ENCODE results near the gene OR2A14. TPM values are rescaled to one million over a fixed set of nuclear protein-coding genes. Genes with fewer than 3 reads are reported as not detected.
"Not testable (repeated sequence)": the region's sequence is repeated elsewhere in the genome, so short reads cannot be mapped to it uniquely, and the experiment has no call there.

OR2A14 gene
- total RNA-seq, 1 donor from 2014 or later: not detected

- DNase-seq: no peak
Observed at GRCh38 chr7:144158861-144159260, 35.9 kb downstream of the OR2A14 start.

DNA sequence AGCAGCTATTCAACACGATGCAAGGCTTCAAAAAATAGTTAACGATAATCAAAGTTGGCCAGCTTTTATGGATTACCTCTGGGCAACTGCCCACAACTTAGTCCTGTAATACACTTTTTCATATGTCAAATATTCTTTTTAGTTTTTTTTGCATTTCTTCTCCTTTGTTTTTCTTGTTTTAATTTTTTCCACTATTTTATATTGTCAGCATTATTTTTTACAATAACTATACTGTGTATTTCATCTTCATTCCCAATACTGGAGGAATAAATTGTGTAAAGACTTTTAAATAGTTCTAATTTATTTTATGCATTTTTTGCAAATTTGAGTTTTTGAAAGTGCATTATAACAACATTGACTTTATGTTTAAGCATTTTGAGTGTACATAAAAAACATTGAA lies 41.8 kb downstream of the OR2A14 start:
- no peak for DNase-seq

DNA sequence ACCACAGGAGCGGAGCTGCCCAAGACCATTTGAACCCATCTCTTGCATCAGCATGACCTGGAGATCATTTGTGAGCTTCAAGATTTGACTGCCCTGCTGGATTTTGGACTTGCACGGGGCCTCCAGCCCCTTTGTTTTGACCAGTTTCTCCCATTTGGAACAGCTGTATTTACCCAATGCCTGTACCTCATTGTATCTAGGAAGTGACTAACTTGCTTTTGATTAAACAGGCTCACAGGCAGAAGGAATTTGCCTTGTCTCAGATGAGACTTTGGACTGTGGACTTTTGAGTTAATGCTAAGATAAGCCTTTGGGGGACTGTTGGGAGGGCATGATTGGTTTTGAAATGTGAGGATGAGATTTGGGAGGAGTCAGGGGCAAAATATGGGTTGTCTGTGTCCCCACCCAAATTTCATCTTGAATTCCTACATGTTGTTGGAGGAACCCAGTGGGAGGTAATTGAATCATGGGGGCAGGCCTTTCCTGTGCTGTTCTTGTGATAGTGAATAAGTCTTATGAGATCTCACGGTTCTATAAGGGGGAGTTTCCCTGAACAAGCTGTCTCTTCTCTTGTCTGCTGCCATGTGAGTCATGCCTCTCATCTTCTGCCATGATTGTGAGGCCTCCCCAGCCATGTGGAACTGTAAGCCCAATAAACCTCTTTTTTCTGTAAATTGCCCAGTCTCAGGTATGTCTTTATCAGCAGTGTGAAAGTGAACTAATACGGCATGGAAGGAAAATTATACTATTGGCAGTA lies 48.8 kb downstream of the OR2A14 start:
- DNase-seq: not testable (repeated sequence)

GRCh38 chr7:144174613-144175012 lies 51.6 kb downstream of the OR2A14 start:
- no peak for DNase-seq

- DNase-seq: not testable (repeated sequence)
Observed at GRCh38 chr7:144178380-144179164, 55.6 kb downstream of the OR2A14 start.

GRCh38 chr7:144179165-144179479 lies 56.1 kb downstream of the OR2A14 start:
- DNase-seq: not testable (repeated sequence)

Small RNA genes lying within 50 kb of the gene (small RNA-seq; reads per million reads assigned to genes)
- not detected for gene OR2A41P (ENCODE audit: low replicate concordance)

Other genes with a start within 250 kb of the OR2A14 start
- gene TCAF1, start 221.0 kb upstream of the OR2A14 start, total RNA-seq: 59.4 TPM
- not detected for gene OR2F2, start 187.9 kb upstream of the OR2A14 start, total RNA-seq
- gene OR2F1, start 168.3 kb upstream of the OR2A14 start, total RNA-seq: not detected
- not detected for gene OR6B1, start 122.9 kb upstream of the OR2A14 start, total RNA-seq
- not detected for gene OR2A5, start 74.2 kb upstream of the OR2A14 start, total RNA-seq
- not detected for gene OR2A25, start 53.4 kb upstream of the OR2A14 start, total RNA-seq
- gene OR2A12, start 36.9 kb upstream of the OR2A14 start, total RNA-seq: not detected
- gene OR2A2, start 13.6 kb upstream of the OR2A14 start, total RNA-seq: not detected
- 9.1 TPM for gene CTAGE4, start 60.3 kb downstream of the OR2A14 start, total RNA-seq
- gene ARHGEF35, start 72.7 kb downstream of the OR2A14 start, total RNA-seq: 10.3 TPM
- gene OR2A42, start 116.4 kb downstream of the OR2A14 start, total RNA-seq: 0.10 TPM
- 12.5 TPM for gene OR2A7, start 141.6 kb downstream of the OR2A14 start, total RNA-seq
- 5.3 TPM for gene CTAGE8, start 146.1 kb downstream of the OR2A14 start, total RNA-seq
- gene OR2A1, start 189.2 kb downstream of the OR2A14 start, total RNA-seq: 0.20 TPM
- gene ARHGEF5, start 232.2 kb downstream of the OR2A14 start, total RNA-seq: 14.3 TPM